AG09309 (cell line): ENCODE results near the gene HOXD9.
A peak's percentile ranks its signal among the peaks of the same experiment; 100 is the strongest.

Experiments used
- DNase-seq: peaks from one replicate; pipeline ENCODE4 v3.0.0-alpha.2; 2010; ENCODE audit warnings: low read depth
- H3K4me3 ChIP-seq: 2 replicates; pipeline ENCODE4 v1.5.1; 2011; ENCODE audit warnings: mild to moderate bottlenecking, low read depth, low read length, moderate library complexity; ENCODE audit not compliant: control insufficient read depth
- TF ChIP-seq, protein P1 (sequence below): IDR thresholded peaks from 2 replicates; pipeline ENCODE4 v1.5.1; 2011; ENCODE audit warnings: mild to moderate bottlenecking, low read depth, low read length, inconsistent platforms; ENCODE audit not compliant: insufficient read depth, control insufficient read depth; ENCODE audit errors: missing control alignments

The HOXD9 gene

DNA sequence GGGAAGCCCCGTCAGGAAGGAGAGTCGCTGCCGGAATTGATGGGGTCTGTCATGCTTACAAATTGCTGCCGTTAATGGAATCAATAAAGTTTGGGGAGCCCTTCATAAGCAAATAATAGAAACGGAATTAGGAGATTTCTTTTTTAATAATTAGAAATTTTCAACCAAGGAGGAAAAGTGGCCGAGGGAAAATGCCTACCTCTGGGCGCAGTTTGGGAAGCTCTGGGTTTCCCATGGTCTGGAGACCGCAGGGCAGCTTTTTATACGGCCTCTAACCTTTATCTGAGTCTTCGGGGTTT is 40.0 kb upstream of the HOXD9 start:
- TF ChIP-seq, protein P1, sequence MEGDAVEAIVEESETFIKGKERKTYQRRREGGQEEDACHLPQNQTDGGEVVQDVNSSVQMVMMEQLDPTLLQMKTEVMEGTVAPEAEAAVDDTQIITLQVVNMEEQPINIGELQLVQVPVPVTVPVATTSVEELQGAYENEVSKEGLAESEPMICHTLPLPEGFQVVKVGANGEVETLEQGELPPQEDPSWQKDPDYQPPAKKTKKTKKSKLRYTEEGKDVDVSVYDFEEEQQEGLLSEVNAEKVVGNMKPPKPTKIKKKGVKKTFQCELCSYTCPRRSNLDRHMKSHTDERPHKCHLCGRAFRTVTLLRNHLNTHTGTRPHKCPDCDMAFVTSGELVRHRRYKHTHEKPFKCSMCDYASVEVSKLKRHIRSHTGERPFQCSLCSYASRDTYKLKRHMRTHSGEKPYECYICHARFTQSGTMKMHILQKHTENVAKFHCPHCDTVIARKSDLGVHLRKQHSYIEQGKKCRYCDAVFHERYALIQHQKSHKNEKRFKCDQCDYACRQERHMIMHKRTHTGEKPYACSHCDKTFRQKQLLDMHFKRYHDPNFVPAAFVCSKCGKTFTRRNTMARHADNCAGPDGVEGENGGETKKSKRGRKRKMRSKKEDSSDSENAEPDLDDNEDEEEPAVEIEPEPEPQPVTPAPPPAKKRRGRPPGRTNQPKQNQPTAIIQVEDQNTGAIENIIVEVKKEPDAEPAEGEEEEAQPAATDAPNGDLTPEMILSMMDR: no peak
- H3K4me3 ChIP-seq: no peak overlapping the region

DNA sequence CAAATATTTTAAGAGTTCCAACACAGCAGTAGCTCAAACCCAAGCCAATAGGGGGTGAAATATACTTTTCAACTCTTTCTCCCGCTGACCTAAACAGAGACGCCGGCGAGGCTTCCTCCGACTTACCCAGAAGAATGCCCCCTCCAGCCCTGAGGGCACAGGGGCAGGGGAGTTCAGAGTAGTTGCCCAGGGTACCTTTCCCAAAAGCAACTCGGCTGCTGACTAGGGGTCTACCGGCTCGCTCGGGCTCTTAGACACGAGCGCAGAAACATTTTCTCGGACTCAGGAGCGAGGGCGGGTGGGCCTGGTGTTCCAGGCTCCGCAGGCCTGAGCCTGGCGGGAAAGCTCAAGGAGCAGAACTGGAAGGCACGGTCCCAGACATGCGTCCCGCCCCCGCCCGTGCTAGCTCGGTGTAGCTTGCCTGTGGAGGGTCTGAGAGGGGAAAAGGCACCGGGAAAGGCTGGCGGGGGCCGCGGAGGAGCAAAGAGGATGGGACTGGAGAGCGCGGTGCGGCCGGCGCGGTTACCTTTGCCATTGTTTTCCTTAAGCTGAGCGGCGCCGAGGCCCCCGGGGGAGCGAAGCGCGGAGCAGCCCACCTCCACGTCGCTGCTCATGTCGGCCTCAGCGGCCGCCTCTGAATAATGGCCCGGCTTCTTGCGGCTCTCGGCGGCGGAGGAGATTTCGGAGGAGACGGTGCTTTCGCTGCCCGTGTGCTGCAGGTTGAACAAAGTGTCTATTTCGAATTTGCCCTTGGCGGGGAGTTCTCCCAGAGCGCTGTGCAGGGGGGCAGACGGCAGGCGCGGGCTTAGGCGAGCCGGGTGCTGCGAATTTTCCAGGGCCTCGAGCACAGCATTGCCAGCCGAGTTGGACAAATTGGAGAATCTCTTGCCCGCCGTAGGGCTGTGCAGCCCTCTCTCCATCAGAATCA is 39.4 kb upstream of the HOXD9 start:
- TF ChIP-seq, protein P1: no peak
- no peak for DNase-seq
- no peak overlapping the region for H3K4me3 ChIP-seq

More for the DNA sequence above, 40.0 kb upstream of the HOXD9 start:
- no peak for DNase-seq

DNA sequence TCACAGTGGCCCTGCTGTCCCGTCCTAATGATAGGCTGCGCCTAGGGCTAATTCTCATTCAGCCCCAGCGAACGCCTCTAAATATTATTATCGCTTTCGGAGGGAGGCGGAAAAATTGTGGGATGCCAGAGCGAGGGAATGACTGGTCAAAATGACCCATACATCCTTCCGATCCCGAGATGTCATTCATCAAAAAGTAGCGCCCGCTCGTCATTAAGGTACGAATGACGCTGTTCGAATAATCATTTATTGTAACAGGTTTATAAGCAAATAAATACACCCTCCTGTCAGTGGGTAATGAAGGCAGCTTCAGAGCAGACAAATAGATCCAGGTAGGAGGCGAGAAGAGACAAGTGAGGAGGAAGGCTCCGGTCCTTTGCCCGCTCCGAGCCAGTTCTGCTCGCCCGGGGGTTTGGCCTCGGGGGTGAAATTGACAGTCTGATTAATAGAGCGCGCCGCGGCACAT is 38.7 kb upstream of the HOXD9 start, which contains the start of gene EVX2:
Gene EVX2 (minus strand): TSS at position 167 of the 466 bp plus-strand sequence. CDS start 186 bp downstream, outside the sequence.
- TF ChIP-seq, protein P1: no peak
- no peak for DNase-seq
- no peak within 1 kb of the TSS for H3K4me3 ChIP-seq

DNA sequence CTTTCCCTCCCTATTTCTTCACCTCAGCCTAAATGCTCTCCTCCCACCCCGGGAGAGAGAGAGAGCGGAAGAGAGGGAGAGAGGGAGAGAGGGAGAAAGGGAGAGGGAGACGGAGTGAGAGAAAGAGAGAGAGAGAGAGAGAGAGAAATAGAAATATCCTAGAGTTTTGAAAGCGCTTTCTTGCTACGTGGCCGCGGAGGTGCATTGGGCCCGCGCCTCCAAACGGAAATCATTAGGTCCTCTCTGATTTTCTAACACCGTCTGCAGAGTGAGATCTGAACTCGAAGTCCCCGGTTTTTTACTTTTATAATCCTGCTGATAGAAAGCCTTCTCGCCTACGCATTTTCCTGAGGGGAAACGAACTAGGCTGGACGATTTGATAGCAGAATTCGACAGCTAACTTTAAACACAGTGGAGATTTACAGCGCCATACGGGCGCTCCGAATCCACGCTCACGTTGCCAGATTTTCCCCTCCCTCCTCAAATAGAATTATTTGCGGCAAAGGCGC is 37.9 kb upstream of the HOXD9 start:
- no peak for DNase-seq
- no peak overlapping the region for H3K4me3 ChIP-seq
- TF ChIP-seq, protein P1: no peak

DNA sequence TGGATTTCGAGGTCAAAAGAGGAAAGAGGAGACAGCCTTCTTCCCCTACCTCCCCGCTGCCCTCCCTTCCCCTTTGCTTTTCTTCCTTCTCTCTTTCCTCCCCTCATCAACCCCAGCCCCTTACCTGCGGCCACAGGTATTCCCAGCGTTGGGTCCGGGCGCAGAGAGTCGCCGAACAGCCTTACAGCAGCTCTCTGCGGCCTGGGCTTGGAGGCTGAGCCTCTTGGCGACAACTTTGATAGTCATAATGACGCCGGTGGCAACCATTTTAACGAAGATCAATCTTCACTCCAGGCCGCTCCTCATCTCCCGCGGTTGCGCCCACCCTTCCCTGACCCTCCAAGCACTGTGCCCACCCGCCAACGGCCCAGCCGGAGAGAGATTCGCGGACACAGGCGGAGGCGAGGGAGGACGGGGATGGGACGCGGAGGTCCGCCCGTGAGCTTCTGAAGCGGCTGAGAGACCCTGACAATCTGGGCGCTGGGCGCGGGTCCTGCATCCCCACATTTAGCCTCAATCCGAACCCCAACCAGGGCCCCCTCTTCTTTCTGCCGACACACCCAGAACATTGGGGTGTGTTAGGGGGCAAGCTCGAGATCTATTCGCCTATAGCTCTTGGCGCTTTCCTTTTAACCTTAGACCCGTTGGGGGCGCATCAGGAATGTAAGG is 37.3 kb upstream of the HOXD9 start:
- TF ChIP-seq, protein P1: no peak
- no peak for DNase-seq
- H3K4me3 ChIP-seq: no peak overlapping the region

DNA sequence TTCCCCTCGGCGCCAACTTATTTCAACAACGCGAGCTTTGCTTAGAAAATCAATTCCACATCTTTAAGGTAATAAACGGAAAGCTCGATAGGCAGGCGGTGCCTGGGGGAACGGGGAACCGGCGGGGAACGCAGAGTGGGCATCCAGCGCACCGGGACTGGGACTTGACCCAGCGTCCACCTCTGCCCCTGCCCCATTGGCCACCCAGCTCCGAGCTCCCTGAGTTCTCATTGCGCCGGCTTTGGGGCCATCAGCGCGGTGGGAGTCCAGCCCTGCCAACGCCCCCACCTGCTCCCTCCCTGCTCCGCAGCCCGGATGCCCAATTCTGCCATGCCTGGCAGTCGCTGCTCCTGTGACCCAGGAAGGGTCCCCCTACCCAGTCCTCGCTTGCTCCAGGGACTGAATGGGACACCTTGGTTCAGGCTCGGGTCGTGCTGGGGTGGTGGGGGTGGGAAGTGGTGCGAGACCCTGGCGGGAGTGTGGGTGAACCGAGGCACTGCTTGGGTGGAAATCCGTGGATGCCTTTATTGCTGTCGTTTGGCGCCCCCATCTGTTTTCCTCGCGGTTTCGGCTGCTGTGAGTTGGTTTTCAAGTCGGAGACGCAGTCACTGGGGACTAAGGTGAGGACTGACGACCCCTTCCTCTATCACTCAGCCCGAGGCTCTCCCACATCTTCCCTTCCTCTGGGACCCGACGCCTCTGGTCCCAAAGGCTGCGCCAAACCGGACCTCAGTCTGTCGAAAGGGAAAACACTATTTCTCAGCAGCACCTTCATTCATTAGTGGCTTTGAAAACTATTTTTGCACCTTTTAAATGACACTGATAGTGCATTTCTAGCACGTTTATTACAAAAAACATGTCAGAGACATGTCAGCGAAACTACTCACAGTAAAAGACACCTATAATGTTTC is 36.4 kb upstream of the HOXD9 start:
- DNase-seq: no peak
- TF ChIP-seq, protein P1: peak; percentile 68
- H3K4me3 ChIP-seq: peak overlapping the region; percentile 14
